ENCODE results near the gene KIAA1958. TPM values are rescaled to one million over a fixed set of nuclear protein-coding genes. Genes with fewer than 3 reads are reported as not detected.
A peak's percentile ranks its signal among the peaks of the same experiment; 100 is the strongest.

The KIAA1958 gene
- 1 to 10 TPM; 3.0 to 7.7 (median 6.6) TPM for total RNA-seq
- 1 to 10 TPM in 1 of 2 donors, under 1 TPM in 1; 0.59 to 1.2 TPM for polyA plus RNA-seq
- long read RNA-seq, donor 1 = 0 reads
- long read RNA-seq, donor 2, partial matches to known transcripts = 0 of 4 reads
- long read RNA-seq, donor 2, other reads (novel, unspliced or antisense) = 4 of 4 reads
- long read RNA-seq, donor 3, partial matches to known transcripts = 0 of 8 reads
- long read RNA-seq, donor 3, other reads (novel, unspliced or antisense) = 8 of 8 reads

DNA sequence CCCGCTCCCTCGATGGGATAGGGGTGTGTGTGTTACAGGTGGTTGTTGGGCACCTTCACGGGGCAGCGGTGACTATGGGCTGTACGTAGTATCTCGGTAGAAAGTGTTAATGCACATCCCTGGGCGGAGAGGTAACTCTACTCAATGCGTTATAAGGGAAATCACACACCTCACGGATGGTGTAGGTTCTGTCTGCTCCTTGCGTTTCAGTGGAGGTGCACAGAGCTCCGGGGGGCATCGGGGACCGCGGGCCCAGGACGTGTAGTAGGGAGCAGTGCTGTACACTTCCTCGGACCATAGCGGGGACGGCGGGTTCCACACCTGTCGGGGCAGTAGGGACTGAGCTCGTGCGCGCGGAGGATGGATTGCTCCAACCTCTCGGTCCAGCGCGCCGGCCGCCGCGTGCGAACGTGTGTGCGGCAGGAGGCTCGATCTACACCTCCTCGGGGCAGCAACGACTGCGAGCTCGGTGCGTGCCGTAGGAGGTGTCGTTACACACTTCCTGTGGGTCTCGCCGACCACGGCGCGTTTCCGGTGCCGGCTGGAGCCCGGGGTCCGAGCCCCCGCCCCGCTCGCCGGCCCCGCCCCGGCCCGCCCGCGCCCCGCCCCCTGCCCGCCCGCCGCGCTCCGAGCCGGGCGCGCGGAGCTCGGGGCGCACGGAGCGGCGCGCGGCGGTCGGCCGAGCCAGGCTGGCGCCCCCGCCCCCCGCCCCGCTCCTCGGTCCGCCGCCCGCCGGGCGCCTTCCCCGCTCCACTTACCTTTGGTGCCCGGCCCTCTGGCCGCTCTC lies at the start of gene KIAA1958:
KIAA1958 (plus strand) TSS at position 607 of the 787 bp plus-strand sequence. CDS start 87,254 bp downstream, outside the sequence.
- intact Hi-C loops (cut with DNase I) = loop anchor here in 2 of 10 donors (5.0 to 10.0 kb wide), 2 partner anchors 218 to 221 kb away; no protein-coding TSS in a partner anchor
- peak; percentile 83 to 94 (median 92) for ATAC-seq
- no peak for TF ChIP-seq CTCF (IDR thresholded peaks at IDR 0.05)
- peaks cover 0 to 12% (median 0%) of the 10 kb centered on the region in 7 donors for H3K27me3 ChIP-seq
- peak within 1 kb of the TSS; percentile 50 to 96 (median 82) for H3K4me3 ChIP-seq
- no peaks in the 10 kb centered on the region for H3K9me3 ChIP-seq
- DNase-seq = peak; percentile 69 to 84
- peaks cover 0 to 26% (median 12%) of the 10 kb centered on the region in 9 donors for H3K4me1 ChIP-seq
- WGBS, 2 donors = 2 to 3% methylated on average over 58 to 92 of the region's 93 CpGs
- H3K27ac ChIP-seq = peak within 1 kb of the TSS; percentile 47 to 80 (median 74)
- H3K36me3 ChIP-seq = peaks cover 0 to 4% (median 0%) of the 10 kb centered on the region in 9 donors

- no peak for TF ChIP-seq CTCF (IDR thresholded peaks at IDR 0.05)
- H3K9me3 ChIP-seq = no peaks in the 10 kb centered on the region
- ATAC-seq = no peak
- peaks cover 0 to 72% (median 23%) of the 10 kb centered on the region in 9 donors for H3K36me3 ChIP-seq
- intact Hi-C loops (cut with DNase I) = no loop called here
- DNase-seq = no peak
- H3K4me3 ChIP-seq = no peak overlapping the region
- H3K4me1 ChIP-seq = no peaks in the 10 kb centered on the region
- H3K27me3 ChIP-seq = no peaks in the 10 kb centered on the region
- WGBS, 2 donors = 96 to 97% methylated on average over 2 of the region's 2 CpGs
- H3K27ac ChIP-seq = no peak overlapping the region
These were observed 49.2 kb upstream of the KIAA1958 start for GRCh38 chr9:112437406-112437805.

DNA sequence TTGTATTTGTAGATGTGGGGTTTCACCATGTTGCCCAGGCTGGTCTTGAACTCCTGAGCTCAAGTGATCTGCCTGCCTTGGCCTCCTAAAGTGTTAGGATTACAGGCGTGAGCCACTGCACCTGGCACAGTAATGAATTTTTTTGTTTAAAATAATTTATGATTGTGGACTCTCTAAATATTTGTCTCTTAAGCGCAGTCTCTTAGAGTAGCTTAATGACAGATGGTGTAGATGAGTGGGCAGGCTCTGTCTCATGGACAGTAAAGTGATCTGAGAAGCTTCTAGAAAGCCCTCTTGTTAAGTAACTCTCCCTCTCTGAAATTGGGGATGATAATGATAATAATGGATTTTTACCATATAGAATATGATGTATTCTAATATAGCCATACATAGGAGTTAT lies 47.5 kb upstream of the KIAA1958 start:
- intact Hi-C loops (cut with DNase I) = no loop called here
- Histone ChIP-seq H3K36me3 (peaks cover 0 to 83% (median 16%) of the 10 kb centered on the region in 9 donors), H3K9me3 (no peaks in the 10 kb centered on the region), H3K27ac (no peak overlapping the region), H3K4me1 (no peaks in the 10 kb centered on the region), H3K27me3 (no peaks in the 10 kb centered on the region), H3K4me3 (no peak overlapping the region)
- TF ChIP-seq CTCF (IDR thresholded peaks at IDR 0.05) = no peak
- WGBS, 2 donors = 98 to 99% methylated on average over 2 of the region's 2 CpGs
- ATAC-seq (no peak), DNase-seq (no peak)

DNA sequence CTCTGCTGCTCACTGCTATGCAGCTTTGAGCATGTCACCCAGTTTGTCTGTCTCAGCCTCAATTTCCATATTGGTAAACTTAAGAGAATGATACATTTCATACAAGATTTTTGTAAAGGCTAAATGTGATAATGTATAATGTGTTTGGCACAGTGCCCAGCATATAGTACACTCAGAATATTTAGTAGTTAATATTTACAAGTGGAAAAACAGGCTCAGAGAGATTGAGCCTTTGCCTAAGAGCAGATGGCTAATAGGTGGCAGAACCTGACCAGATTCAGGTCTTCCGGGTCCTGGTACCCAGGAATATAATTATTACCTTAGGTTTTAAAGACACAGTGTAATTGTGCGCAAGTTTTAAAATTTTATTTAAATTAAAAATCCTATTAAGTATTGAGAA lies 46.8 kb upstream of the KIAA1958 start:
- Histone ChIP-seq H3K27me3 (no peaks in the 10 kb centered on the region), H3K4me3 (no peak overlapping the region), H3K27ac (no peak overlapping the region), H3K4me1 (no peaks in the 10 kb centered on the region), H3K36me3 (peaks cover 0 to 88% (median 16%) of the 10 kb centered on the region in 9 donors), H3K9me3 (no peaks in the 10 kb centered on the region)
- DNase-seq (no peak), ATAC-seq (no peak)
- intact Hi-C loops (cut with DNase I) = loop anchor here in 3 of 10 donors (10.0 kb wide), 1 partner anchor 265 kb away; no protein-coding TSS in a partner anchor
- WGBS, 2 donors = 97 to 100% methylated on average over 2 of the region's 2 CpGs
- no peak for TF ChIP-seq CTCF (IDR thresholded peaks at IDR 0.05)
